NCI-H146 (cell line): Measurements from ENCODE around the gene ARRDC5.
"Not testable (repeated sequence)": the region's sequence is repeated elsewhere in the genome, so short reads cannot be mapped to it uniquely, and the experiment has no call there.

Experiments
- DNase-seq: peaks from one replicate; lab custom pipeline; 2025; lab: John Stamatoyannopoulos, UW

The ARRDC5 gene

DNA sequence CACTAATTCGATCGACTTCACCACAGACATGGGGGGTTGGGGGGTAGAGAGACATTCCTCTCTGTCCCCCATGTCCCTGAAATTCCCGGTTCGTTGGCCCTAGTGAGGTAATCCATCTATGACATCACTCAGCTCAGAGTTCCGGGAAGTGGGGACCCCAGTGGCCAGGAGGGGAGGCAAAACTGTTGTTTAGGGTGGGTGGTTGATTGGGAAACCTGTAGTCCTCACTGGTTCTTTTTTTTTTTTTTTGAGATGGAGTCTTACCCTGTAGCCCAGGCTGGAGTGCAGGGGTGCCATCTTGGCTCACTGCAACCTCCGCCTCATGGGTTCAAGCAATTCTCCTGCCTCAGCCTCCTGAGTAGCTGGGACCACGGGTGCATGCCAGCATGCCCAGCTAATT lies at the start of gene ARRDC5:
Gene ARRDC5, minus strand, starts transcription at position 101 of the 400 bp plus-strand sequence. Its CDS starts 71 bp downstream, at position 30.
- DNase-seq, result no peak

DNA sequence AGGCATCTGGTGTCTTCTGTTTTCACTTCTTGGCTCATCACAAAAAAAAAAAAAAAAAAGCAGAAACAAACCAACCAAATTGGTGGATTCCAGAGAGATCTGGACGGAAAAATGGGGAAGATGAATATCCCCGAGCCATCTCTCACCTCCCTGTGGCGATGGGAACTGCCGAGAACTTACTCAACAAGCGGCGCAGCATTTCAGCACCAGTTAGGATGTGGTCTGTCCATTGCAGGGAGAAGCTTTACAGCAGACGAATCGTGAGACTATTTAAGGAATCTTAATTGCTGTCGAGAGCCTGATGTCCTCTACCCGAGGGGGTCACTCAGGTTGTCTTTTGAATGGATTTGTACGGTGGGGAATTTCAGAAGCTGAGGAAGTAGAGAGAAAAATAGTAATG lies 49.0 kb upstream of the ARRDC5 start:
- no peak for DNase-seq

- not testable (repeated sequence) for DNase-seq
These were observed 48.0 kb upstream of the ARRDC5 start for GRCh38 chr19:4950650-4951049.

DNA sequence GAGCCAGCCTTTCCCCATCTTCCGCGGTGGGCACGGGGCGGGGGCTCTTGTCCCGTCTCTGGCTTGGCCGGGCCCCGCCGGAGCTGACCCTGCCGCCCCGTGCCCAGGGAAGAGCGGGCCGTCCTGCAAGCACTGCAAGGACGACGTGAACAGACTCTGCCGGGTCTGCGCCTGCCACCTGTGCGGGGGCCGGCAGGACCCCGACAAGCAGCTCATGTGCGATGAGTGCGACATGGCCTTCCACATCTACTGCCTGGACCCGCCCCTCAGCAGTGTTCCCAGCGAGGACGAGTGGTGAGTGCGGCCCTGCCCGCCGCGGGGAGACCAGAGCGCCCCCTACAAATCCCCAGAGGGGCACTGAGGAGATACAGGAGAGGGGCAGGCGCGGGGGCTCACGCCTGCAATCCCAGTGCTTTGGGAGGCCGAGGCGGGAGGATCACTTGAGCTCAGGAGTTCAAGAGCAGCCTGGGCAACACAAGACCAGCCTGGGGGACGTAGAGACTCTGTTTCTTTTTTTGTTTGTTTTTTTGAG lies 39.0 kb upstream of the ARRDC5 start:
- DNase-seq, result not testable (repeated sequence)

- DNase-seq, result no peak
These were observed 36.8 kb upstream of the ARRDC5 start for GRCh38 chr19:4939466-4939865.

GRCh38 chr19:4938461-4938860 lies 35.8 kb upstream of the ARRDC5 start:
- DNase-seq, result not testable (repeated sequence)

DNA sequence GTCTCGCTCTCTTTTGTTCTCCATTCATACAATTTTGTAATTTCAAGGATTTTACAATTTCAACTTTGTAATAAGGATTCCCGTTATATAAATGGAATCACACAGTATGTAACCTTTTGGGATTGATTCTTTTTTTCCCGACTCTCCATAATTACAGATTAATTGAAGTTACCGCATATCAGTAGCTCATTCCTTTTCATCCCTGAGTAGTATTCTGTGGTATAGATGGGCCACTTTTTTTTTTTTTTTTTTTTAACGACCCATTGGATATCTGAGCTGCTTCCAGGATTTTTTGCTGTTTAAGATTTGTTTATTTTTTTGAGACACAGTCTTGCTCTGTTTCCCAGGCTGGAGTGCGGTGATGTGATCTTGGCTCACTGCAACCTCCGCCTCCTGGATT lies 34.4 kb upstream of the ARRDC5 start:
- no peak for DNase-seq

DNA sequence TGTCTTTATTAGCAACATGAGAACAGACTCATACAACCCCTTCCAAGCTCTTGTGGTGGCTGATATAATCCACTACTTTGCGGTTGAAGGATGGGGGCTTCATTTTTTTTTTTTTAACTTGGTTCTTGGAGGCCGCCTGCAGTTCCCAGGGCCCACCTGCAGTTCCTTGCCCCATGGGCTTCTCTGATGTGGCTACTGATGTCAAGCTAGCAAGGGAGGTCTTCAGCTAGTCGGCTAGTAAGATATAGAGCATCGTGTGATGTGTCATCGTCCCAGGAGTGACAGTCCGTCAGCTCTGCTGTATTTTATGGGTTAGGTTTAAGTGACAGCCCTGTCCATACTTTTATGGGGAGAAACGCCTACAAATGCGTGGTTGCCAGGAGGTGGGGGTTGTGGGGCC lies 32.7 kb upstream of the ARRDC5 start:
- DNase-seq, result no peak

DNA sequence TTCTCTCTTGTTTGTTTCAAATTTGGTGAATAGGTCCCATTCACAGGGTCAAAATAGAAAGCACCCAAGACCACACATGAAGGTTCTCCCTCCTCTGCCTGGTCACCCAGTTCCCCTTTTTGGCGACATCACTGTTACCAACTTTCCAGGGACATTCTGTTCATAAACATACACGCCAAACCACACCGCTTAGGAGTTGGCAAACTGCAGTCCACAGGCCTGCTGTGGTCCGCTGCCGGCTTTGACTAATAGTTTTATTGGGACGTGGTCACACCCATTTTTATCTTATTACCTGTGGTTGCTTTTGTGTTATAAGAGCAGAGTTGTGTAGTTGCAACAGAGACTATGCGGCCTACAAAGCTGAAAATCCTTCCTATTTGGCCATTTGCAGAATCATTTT lies 30.8 kb upstream of the ARRDC5 start:
- no peak for DNase-seq

GRCh38 chr19:4932711-4933110 lies 30.0 kb upstream of the ARRDC5 start:
- no peak for DNase-seq

DNA sequence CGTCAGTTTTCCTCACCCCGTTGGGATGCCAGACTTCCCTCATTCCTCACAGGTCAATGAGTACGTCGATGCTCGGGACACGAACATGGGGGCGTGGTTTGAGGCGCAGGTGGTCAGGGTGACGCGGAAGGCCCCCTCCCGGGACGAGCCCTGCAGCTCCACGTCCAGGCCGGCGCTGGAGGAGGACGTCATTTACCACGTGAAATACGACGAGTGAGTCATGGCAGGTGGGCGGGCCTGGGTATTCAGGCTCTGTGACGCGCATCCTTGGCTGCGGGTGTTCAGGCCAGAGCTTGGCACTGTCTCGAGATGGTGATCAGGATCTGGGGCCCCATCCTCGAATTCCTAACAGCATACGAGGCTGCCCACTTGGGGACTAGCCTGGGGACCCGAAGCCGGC lies 28.0 kb upstream of the ARRDC5 start:
- DNase-seq, result no peak

- no peak for DNase-seq
These were observed 26.5 kb upstream of the ARRDC5 start for GRCh38 chr19:4929186-4929585.

DNA sequence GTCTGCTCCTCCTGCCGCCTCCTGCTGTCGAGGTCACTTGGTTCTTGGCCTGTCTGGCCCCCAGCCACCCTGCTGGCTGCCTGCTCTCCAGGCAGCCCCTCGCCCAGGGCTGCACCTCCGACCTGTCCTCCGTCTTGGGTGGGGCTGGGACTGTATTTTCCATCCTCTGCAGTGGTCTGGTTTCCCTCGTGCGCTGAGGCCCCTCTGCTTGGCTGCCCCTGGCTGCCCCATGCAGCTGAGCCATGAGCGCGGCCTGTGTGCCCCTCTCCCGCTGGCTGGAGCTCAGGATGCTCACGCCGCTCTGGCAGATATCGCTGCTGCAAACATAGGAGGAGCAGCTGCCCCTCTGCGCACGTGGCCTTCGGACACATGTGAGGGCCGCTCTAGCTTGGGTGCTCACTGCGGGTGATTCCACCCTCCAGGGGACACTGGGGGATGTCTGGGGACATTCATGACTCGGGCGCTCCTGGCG lies 20.6 kb upstream of the ARRDC5 start:
- no peak for DNase-seq

DNA sequence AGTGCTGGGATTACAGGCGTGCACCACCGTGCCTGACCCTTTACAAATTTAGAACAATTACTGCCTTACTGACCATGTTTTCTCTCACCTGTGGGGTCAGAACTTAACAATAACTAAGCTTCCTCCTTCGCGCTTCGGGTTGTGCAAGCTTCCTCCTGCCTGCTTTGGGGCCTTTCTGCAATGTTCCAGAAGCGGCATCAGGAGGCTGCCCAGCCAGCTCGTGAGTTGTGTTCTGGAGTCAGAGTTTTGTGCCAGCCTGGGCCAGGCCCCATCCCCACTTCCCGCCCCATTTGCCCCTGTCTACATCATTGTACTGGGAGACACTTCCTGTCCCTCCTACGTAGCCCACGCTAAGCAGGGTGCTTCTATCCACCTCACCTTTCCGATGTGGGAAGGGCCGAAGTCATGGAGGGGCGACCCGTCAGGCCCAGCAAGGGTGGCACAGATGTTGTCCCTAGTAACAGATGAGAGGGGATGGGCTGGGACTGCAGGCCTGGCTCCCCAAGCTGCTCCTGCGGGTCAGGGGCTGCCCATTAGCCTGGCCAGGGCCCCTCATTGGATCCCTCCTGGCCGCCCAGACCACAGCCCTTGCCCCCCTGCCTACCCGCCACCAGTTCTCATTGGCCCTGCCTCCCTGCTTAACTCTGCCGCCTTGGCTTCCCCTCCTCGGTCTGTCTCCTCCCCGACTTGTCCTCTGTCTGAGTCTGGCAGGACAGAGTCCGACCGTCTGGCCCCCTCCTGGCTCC lies 20.0 kb upstream of the ARRDC5 start:
- no peak for DNase-seq

- no peak for DNase-seq
These were observed 13.8 kb upstream of the ARRDC5 start for GRCh38 chr19:4916292-4917082.

- no peak for DNase-seq
These were observed 12.2 kb upstream of the ARRDC5 start for GRCh38 chr19:4914736-4915501.

- DNase-seq, result no peak
These were observed 11.5 kb upstream of the ARRDC5 start for GRCh38 chr19:4913996-4914735.

GRCh38 chr19:4911786-4912672 lies 9.3 kb upstream of the ARRDC5 start:
- DNase-seq, result no peak

- DNase-seq, result no peak
These were observed 8.6 kb upstream of the ARRDC5 start for GRCh38 chr19:4911314-4911713.

- no peak for DNase-seq
These were observed 8.0 kb upstream of the ARRDC5 start for GRCh38 chr19:4910594-4911281.
